NCI-H82 treated with DMSO at 0.1 percent for 48 hours (cell line): ENCODE measurements around the gene CRYBB2.
"Not testable (repeated sequence)": the region's sequence is repeated elsewhere in the genome, so short reads cannot be mapped to it uniquely, and the experiment has no call there.

Source experiments
- DNase-seq: peaks from one replicate; lab custom pipeline; 2025; ENCODE audit not compliant: unreplicated experiment; lab: John Stamatoyannopoulos, UW

The CRYBB2 gene

GRCh38 chr22:25199731-25200520 is 19.5 kb upstream of the CRYBB2 start, which contains the start of gene CRYBB3:
CRYBB3 (plus strand) TSS chr22:25199858; CDS start chr22:25201397, 1,539 bp downstream.
- DNase-seq = no peak

- no peak for DNase-seq
Observed at GRCh38 chr22:25200967-25201366, 18.5 kb upstream of the CRYBB2 start.

- DNase-seq = no peak
Observed at GRCh38 chr22:25201557-25202273, 17.7 kb upstream of the CRYBB2 start.

GRCh38 chr22:25202290-25202921 is 17.0 kb upstream of the CRYBB2 start:
- DNase-seq = peak; percentile 0

GRCh38 chr22:25203082-25203481 is 16.4 kb upstream of the CRYBB2 start:
- DNase-seq = no peak

GRCh38 chr22:25204547-25204946 is 14.9 kb upstream of the CRYBB2 start:
- DNase-seq = not testable (repeated sequence)

- DNase-seq = no peak
Observed at GRCh38 chr22:25205847-25206246, 13.6 kb upstream of the CRYBB2 start.

GRCh38 chr22:25206998-25207397 is 12.4 kb upstream of the CRYBB2 start:
- no peak for DNase-seq

- no peak for DNase-seq
Observed at GRCh38 chr22:25207553-25208157, 11.8 kb upstream of the CRYBB2 start.

GRCh38 chr22:25208328-25208727 is 11.1 kb upstream of the CRYBB2 start:
- no peak for DNase-seq

- DNase-seq = no peak
Observed at GRCh38 chr22:25208743-25209505, 10.5 kb upstream of the CRYBB2 start.

- DNase-seq = no peak
Observed at GRCh38 chr22:25210793-25211192, 8.6 kb upstream of the CRYBB2 start.

GRCh38 chr22:25212337-25212736 is 7.1 kb upstream of the CRYBB2 start:
- no peak for DNase-seq

- no peak for DNase-seq
Observed at GRCh38 chr22:25213221-25213620, 6.2 kb upstream of the CRYBB2 start.

- no peak for DNase-seq
Observed at GRCh38 chr22:25216230-25216629, 3.2 kb upstream of the CRYBB2 start.

- DNase-seq = no peak
Observed at GRCh38 chr22:25219948-25220442, 556 bp downstream of the CRYBB2 start.

- DNase-seq = no peak
Observed at GRCh38 chr22:25221790-25222189, 2.4 kb downstream of the CRYBB2 start.

GRCh38 chr22:25223269-25223850 is 3.9 kb downstream of the CRYBB2 start:
- DNase-seq = no peak

- DNase-seq = no peak
Observed at GRCh38 chr22:25228822-25229221, 9.4 kb downstream of the CRYBB2 start.

- DNase-seq = not testable (repeated sequence)
Observed at GRCh38 chr22:25230760-25231159, 11.3 kb downstream of the CRYBB2 start.
